ENCODE results near the gene PTPRF. TPM values are rescaled to one million over a fixed set of nuclear protein-coding genes. Genes with fewer than 3 reads are reported as not detected.
A peak's percentile ranks its signal among the peaks of the same experiment; 100 is the strongest.

Gene PTPRF
- total and polyA plus RNA-seq, 3 experiments from 2014 or later, result 0.39 to 0.47 TPM; not detected in 1

GRCh38 chr1:43572538-43572937 lies 41.9 kb downstream of the PTPRF start:
- Histone ChIP-seq H3K27ac (ENCODE audit: low read depth, low read length) (no peak overlapping the region), H3K36me3 (ENCODE audit: insufficient read depth, low read length) (no peaks in the 10 kb centered on the region), H3K4me3 (ENCODE audit: low read length) (no peak overlapping the region), H3K9me3 (ENCODE audit: low read length) (no peaks in the 10 kb centered on the region), H3K27me3 (ENCODE audit: insufficient read depth, low read length, poor library complexity, severe bottlenecking) (no peaks in the 10 kb centered on the region), H3K4me1 (ENCODE audit: insufficient read depth, low read length) (no peaks in the 10 kb centered on the region)
- Mint-ChIP-seq H3K27ac (no peak overlapping the region), H3K9me3 (no peaks in the 10 kb centered on the region), H3K4me3 (no peak overlapping the region), H3K27me3 (peaks cover 0 to 3% of the 10 kb centered on the region in 2 donors), H3K4me1 (peaks cover 18 to 23% (median 19%) of the 10 kb centered on the region in 3 donors), H3K36me3 (no peaks in the 10 kb centered on the region)
- no peak for DNase-seq
- CTCF ChIA-PET, result interaction anchor here (1.2 kb wide), 1 partner anchor 13 kb away, joined by 3 read pairs; no protein-coding TSS in a partner anchor
- POLR2A ChIA-PET, result no interaction called here

- Mint-ChIP-seq H3K27me3 (no peaks in the 10 kb centered on the region), H3K9me3 (no peaks in the 10 kb centered on the region), H3K4me3 (no peak overlapping the region), H3K27ac (no peak overlapping the region), H3K36me3 (no peaks in the 10 kb centered on the region), H3K4me1 (peaks cover 18 to 23% (median 19%) of the 10 kb centered on the region in 3 donors)
- H3K9me3 ChIP-seq (ENCODE audit: low read length), result no peaks in the 10 kb centered on the region
- no peaks in the 10 kb centered on the region for H3K27me3 ChIP-seq (ENCODE audit: insufficient read depth, low read length, poor library complexity, severe bottlenecking)
- H3K4me1 ChIP-seq (ENCODE audit: insufficient read depth, low read length), result no peaks in the 10 kb centered on the region
- DNase-seq, result no peak
- ChIA-PET POLR2A (no interaction called here), CTCF (interaction anchor here (1.2 kb wide), 1 partner anchor 13 kb away, joined by 3 read pairs; no protein-coding TSS in a partner anchor)
- no peaks in the 10 kb centered on the region for H3K36me3 ChIP-seq (ENCODE audit: insufficient read depth, low read length)
- H3K27ac ChIP-seq (ENCODE audit: low read depth, low read length), result no peak overlapping the region
- no peak overlapping the region for H3K4me3 ChIP-seq (ENCODE audit: low read length)
Observed at GRCh38 chr1:43573066-43573800, 42.5 kb downstream of the PTPRF start.

GRCh38 chr1:43576521-43576920 lies 45.8 kb downstream of the PTPRF start:
- H3K27me3 ChIP-seq (ENCODE audit: insufficient read depth, low read length, poor library complexity, severe bottlenecking), result no peaks in the 10 kb centered on the region
- no peaks in the 10 kb centered on the region for H3K36me3 Mint-ChIP-seq
- H3K27me3 Mint-ChIP-seq, result no peaks in the 10 kb centered on the region
- no peaks in the 10 kb centered on the region for H3K36me3 ChIP-seq (ENCODE audit: insufficient read depth, low read length)
- H3K27ac ChIP-seq (ENCODE audit: low read depth, low read length), result no peak overlapping the region
- DNase-seq, result no peak
- H3K4me1 Mint-ChIP-seq, result peaks cover 18 to 23% (median 19%) of the 10 kb centered on the region in 3 donors
- peak overlapping the region in 2 of 7 donors; percentile 28 to 32 for H3K4me3 Mint-ChIP-seq
- H3K9me3 ChIP-seq (ENCODE audit: low read length), result no peaks in the 10 kb centered on the region
- H3K27ac Mint-ChIP-seq, result peak overlapping the region in 5 of 8 donors; percentile 7 to 91 (median 79)
- CTCF ChIA-PET, result no interaction called here
- H3K4me3 ChIP-seq (ENCODE audit: low read length), result no peak overlapping the region
- POLR2A ChIA-PET, result no interaction called here
- no peaks in the 10 kb centered on the region for H3K9me3 Mint-ChIP-seq
- no peaks in the 10 kb centered on the region for H3K4me1 ChIP-seq (ENCODE audit: insufficient read depth, low read length)

GRCh38 chr1:43577655-43578542 lies 47.2 kb downstream of the PTPRF start:
- no peak for DNase-seq
- no peak overlapping the region for H3K4me3 ChIP-seq (ENCODE audit: low read length)
- CTCF ChIA-PET, result no interaction called here
- H3K36me3 ChIP-seq (ENCODE audit: insufficient read depth, low read length), result no peaks in the 10 kb centered on the region
- no peaks in the 10 kb centered on the region for H3K4me1 ChIP-seq (ENCODE audit: insufficient read depth, low read length)
- no peaks in the 10 kb centered on the region for H3K9me3 ChIP-seq (ENCODE audit: low read length)
- H3K27ac ChIP-seq (ENCODE audit: low read depth, low read length), result no peak overlapping the region
- Mint-ChIP-seq H3K27me3 (no peaks in the 10 kb centered on the region), H3K4me1 (peaks cover 20 to 31% (median 23%) of the 10 kb centered on the region in 3 donors), H3K9me3 (no peaks in the 10 kb centered on the region), H3K4me3 (no peak overlapping the region), H3K36me3 (no peaks in the 10 kb centered on the region), H3K27ac (peak overlapping the region in 2 of 8 donors; percentile 79 to 89)
- H3K27me3 ChIP-seq (ENCODE audit: insufficient read depth, low read length, poor library complexity, severe bottlenecking), result no peaks in the 10 kb centered on the region
- POLR2A ChIA-PET, result no interaction called here

GRCh38 chr1:43580039-43580438 lies 49.4 kb downstream of the PTPRF start:
- Histone ChIP-seq H3K4me3 (ENCODE audit: low read length) (no peak overlapping the region), H3K27ac (ENCODE audit: low read depth, low read length) (no peak overlapping the region), H3K4me1 (ENCODE audit: insufficient read depth, low read length) (no peaks in the 10 kb centered on the region), H3K27me3 (ENCODE audit: insufficient read depth, low read length, poor library complexity, severe bottlenecking) (no peaks in the 10 kb centered on the region), H3K36me3 (ENCODE audit: insufficient read depth, low read length) (no peaks in the 10 kb centered on the region), H3K9me3 (ENCODE audit: low read length) (no peaks in the 10 kb centered on the region)
- ChIA-PET POLR2A (no interaction called here), CTCF (no interaction called here)
- Mint-ChIP-seq H3K9me3 (no peaks in the 10 kb centered on the region), H3K4me3 (no peak overlapping the region), H3K36me3 (no peaks in the 10 kb centered on the region), H3K4me1 (peaks cover 17 to 28% (median 18%) of the 10 kb centered on the region in 3 donors), H3K27me3 (no peaks in the 10 kb centered on the region), H3K27ac (peak overlapping the region in 1 of 8 donors; percentile 65)
- no peak for DNase-seq

GRCh38 chr1:43582162-43582566 lies 51.5 kb downstream of the PTPRF start:
- peak overlapping the region in 2 of 8 donors; percentile 32 to 87 for H3K27ac Mint-ChIP-seq

GRCh38 chr1:43583058-43583457 lies 52.4 kb downstream of the PTPRF start:
- Mint-ChIP-seq H3K4me3 (no peak overlapping the region), H3K27me3 (no peaks in the 10 kb centered on the region), H3K36me3 (no peaks in the 10 kb centered on the region), H3K9me3 (no peaks in the 10 kb centered on the region), H3K4me1 (peaks cover 0 to 14% (median 2%) of the 10 kb centered on the region in 3 donors), H3K27ac (peak overlapping the region in 1 of 8 donors; percentile 69)
- Histone ChIP-seq H3K9me3 (ENCODE audit: low read length) (no peaks in the 10 kb centered on the region), H3K27ac (ENCODE audit: low read depth, low read length) (peak overlapping the region; percentile 59), H3K4me1 (ENCODE audit: insufficient read depth, low read length) (no peaks in the 10 kb centered on the region), H3K4me3 (ENCODE audit: low read length) (no peak overlapping the region), H3K36me3 (ENCODE audit: insufficient read depth, low read length) (no peaks in the 10 kb centered on the region), H3K27me3 (ENCODE audit: insufficient read depth, low read length, poor library complexity, severe bottlenecking) (no peaks in the 10 kb centered on the region)
- POLR2A ChIA-PET, result no interaction called here
- CTCF ChIA-PET, result interaction anchor here (0.6 kb wide), 1 partner anchor 12 kb away, joined by 4 read pairs; no protein-coding TSS in a partner anchor
- no peak for DNase-seq

More at GRCh38 chr1:43582162-43582566, 51.5 kb downstream of the PTPRF start:
- CTCF ChIA-PET, result no interaction called here
- H3K4me3 Mint-ChIP-seq, result peak overlapping the region in 1 of 7 donors; percentile 22
- peak overlapping the region; percentile 59 for H3K27ac ChIP-seq (ENCODE audit: low read depth, low read length)
- no peaks in the 10 kb centered on the region for H3K27me3 Mint-ChIP-seq
- H3K9me3 ChIP-seq (ENCODE audit: low read length), result no peaks in the 10 kb centered on the region
- H3K36me3 Mint-ChIP-seq, result no peaks in the 10 kb centered on the region
- no peaks in the 10 kb centered on the region for H3K27me3 ChIP-seq (ENCODE audit: insufficient read depth, low read length, poor library complexity, severe bottlenecking)
- peak in 1 of 5 donors; percentile 73 for DNase-seq
- H3K9me3 Mint-ChIP-seq, result no peaks in the 10 kb centered on the region
- H3K4me1 Mint-ChIP-seq, result peaks cover 0 to 14% (median 2%) of the 10 kb centered on the region in 3 donors
- POLR2A ChIA-PET, result interaction anchor here (1.0 kb wide), 1 partner anchor 68 kb away, joined by 3 read pairs; the partner anchor contains the start of gene KDM4A
- H3K4me3 ChIP-seq (ENCODE audit: low read length), result no peak overlapping the region
- H3K36me3 ChIP-seq (ENCODE audit: insufficient read depth, low read length), result no peaks in the 10 kb centered on the region
- no peaks in the 10 kb centered on the region for H3K4me1 ChIP-seq (ENCODE audit: insufficient read depth, low read length)

GRCh38 chr1:43584204-43584603 lies 53.5 kb downstream of the PTPRF start:
- Mint-ChIP-seq H3K4me3 (no peak overlapping the region), H3K27me3 (no peaks in the 10 kb centered on the region), H3K27ac (no peak overlapping the region), H3K4me1 (peaks cover 0 to 14% (median 2%) of the 10 kb centered on the region in 3 donors), H3K9me3 (no peaks in the 10 kb centered on the region), H3K36me3 (no peaks in the 10 kb centered on the region)
- Histone ChIP-seq H3K4me1 (ENCODE audit: insufficient read depth, low read length) (no peaks in the 10 kb centered on the region), H3K27ac (ENCODE audit: low read depth, low read length) (no peak overlapping the region), H3K9me3 (ENCODE audit: low read length) (no peaks in the 10 kb centered on the region), H3K36me3 (ENCODE audit: insufficient read depth, low read length) (no peaks in the 10 kb centered on the region), H3K27me3 (ENCODE audit: insufficient read depth, low read length, poor library complexity, severe bottlenecking) (no peaks in the 10 kb centered on the region), H3K4me3 (ENCODE audit: low read length) (no peak overlapping the region)
- CTCF ChIA-PET, result no interaction called here
- no peak for DNase-seq
- POLR2A ChIA-PET, result no interaction called here
